ENCODE results near the gene NCBP1. TPM values are rescaled to one million over a fixed set of nuclear protein-coding genes. Genes with fewer than 3 reads are reported as not detected.
A peak's percentile ranks its signal among the peaks of the same experiment; 100 is the strongest.

Gene NCBP1
- polyA plus RNA-seq, 1 of the 3 experiments (the other 2 are of a cell fraction) = 11.3 TPM

DNA sequence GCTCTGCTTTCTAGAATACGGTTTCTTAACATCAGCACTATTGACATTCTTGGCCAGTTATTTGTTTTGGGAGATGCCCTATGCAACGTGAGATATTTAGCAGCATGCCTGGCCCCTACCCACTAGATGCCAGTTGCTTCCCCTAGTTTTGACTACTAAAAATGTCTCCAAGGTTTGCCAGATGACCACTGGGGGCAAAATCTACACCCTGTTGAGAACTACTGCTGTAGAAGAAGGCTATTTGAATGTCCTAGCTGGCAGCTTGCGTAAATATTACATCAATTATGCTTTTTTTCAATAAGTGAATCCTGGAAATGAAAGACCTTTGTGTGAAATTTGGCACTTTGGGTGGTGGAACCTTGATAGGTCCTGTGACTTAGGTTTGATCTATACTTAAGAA, 5.0 kb downstream of the NCBP1 start:
- Histone ChIP-seq H3K27me3 (ENCODE audit: insufficient read depth) (no peaks in the 10 kb centered on the region), H3K27ac (ENCODE audit: low read depth in 2 of 2, low read length in 1 of 2) (no peak overlapping the region; a peak in 1 of 4 replicates), H3K4me3 (ENCODE audit: low read depth in 2 of 2, low read length in 1 of 2) (no peak overlapping the region), H2AFZ (ENCODE audit: low read depth) (no peak overlapping the region), H4K20me1 (ENCODE audit: insufficient read depth) (peaks cover 36% of the 10 kb centered on the region), H3K36me3 (replicated peaks in 1 of 2; ENCODE audit: control insufficient read depth in 1 of 2, insufficient read depth in 2 of 2, low read length in 1 of 2) (peaks cover 29 to 55% of the 10 kb centered on the region in 2 experiments), H3K79me2 (ENCODE audit: insufficient read depth) (peaks cover 93% of the 10 kb centered on the region), H3K9me3 (no peaks in the 10 kb centered on the region), H3K4me2 (no peak overlapping the region), H3K9ac (no peak overlapping the region), H3K4me1 (ENCODE audit: control insufficient read depth in 1 of 2, insufficient read depth in 2 of 2, low read depth in 1 of 2, low read length in 1 of 2) (peaks cover 14 to 18% of the 10 kb centered on the region in 2 experiments; a peak in 2 of 4 replicates), H3F3A (replicated peaks; ENCODE audit: insufficient read depth) (peaks cover 8% of the 10 kb centered on the region), H3K9me2 (no peaks in the 10 kb centered on the region)
- CTCF ChIA-PET = interaction anchor here (0.7 to 2.2 kb wide), 5 partner anchors 8 to 23 kb away, joined by 3 to 9 read pairs (median 4); no protein-coding TSS in a partner anchor
- TF ChIP-seq, protein P1, sequence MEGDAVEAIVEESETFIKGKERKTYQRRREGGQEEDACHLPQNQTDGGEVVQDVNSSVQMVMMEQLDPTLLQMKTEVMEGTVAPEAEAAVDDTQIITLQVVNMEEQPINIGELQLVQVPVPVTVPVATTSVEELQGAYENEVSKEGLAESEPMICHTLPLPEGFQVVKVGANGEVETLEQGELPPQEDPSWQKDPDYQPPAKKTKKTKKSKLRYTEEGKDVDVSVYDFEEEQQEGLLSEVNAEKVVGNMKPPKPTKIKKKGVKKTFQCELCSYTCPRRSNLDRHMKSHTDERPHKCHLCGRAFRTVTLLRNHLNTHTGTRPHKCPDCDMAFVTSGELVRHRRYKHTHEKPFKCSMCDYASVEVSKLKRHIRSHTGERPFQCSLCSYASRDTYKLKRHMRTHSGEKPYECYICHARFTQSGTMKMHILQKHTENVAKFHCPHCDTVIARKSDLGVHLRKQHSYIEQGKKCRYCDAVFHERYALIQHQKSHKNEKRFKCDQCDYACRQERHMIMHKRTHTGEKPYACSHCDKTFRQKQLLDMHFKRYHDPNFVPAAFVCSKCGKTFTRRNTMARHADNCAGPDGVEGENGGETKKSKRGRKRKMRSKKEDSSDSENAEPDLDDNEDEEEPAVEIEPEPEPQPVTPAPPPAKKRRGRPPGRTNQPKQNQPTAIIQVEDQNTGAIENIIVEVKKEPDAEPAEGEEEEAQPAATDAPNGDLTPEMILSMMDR (IDR thresholded peaks at IDR 0.05) = peak; percentile 39
- TF ChIP-seq, protein P2, sequence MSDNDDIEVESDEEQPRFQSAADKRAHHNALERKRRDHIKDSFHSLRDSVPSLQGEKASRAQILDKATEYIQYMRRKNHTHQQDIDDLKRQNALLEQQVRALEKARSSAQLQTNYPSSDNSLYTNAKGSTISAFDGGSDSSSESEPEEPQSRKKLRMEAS (IDR thresholded peaks at IDR 0.05; ENCODE audit: low read depth) = no peak
- WGBS (ENCODE audit: low lambda C conversion rate) = 92% methylated on average over 3 of the region's 3 CpGs
- POLR2A ChIA-PET = no interaction called here
- DNase-seq = no peak

DNA sequence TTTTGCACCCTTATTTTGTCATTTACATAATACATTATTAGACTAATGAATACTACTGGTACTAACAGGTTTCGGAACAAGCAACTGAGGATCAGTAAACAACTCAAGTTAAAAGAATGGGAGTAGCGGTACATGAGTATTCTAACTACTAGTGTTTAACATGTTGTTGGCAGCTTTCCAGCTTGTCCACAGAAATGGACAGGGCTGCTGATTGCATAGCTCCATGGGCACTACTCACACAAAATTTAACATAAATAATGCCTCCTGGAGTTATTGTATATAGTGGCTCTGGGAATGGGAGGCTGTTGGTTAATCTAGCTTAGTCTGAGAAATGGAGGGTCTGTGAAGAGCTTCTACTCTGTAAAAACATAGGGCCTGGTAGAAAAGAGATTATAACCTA, 6.7 kb downstream of the NCBP1 start:
- Histone ChIP-seq H3K4me3 (ENCODE audit: low read depth in 2 of 2, low read length in 1 of 2) (no peak overlapping the region), H3K4me1 (ENCODE audit: control insufficient read depth in 1 of 2, insufficient read depth in 2 of 2, low read depth in 1 of 2, low read length in 1 of 2) (peaks cover 11 to 14% of the 10 kb centered on the region in 2 experiments; a peak in 2 of 4 replicates), H3K4me2 (no peak overlapping the region), H4K20me1 (ENCODE audit: insufficient read depth) (peaks cover 36% of the 10 kb centered on the region), H2AFZ (ENCODE audit: low read depth) (no peak overlapping the region), H3K36me3 (replicated peaks in 1 of 2; ENCODE audit: control insufficient read depth in 1 of 2, insufficient read depth in 2 of 2, low read length in 1 of 2) (peaks cover 46 to 71% of the 10 kb centered on the region in 2 experiments), H3K9me2 (no peaks in the 10 kb centered on the region), H3K27ac (ENCODE audit: low read depth in 2 of 2, low read length in 1 of 2) (no peak overlapping the region), H3K9ac (no peak overlapping the region), H3F3A (replicated peaks; ENCODE audit: insufficient read depth) (no peaks in the 10 kb centered on the region), H3K9me3 (no peaks in the 10 kb centered on the region), H3K79me2 (ENCODE audit: insufficient read depth) (peaks cover 77% of the 10 kb centered on the region), H3K27me3 (ENCODE audit: insufficient read depth) (no peaks in the 10 kb centered on the region)
- CTCF ChIA-PET = interaction anchor here (0.7 to 2.2 kb wide), 6 partner anchors 18 to 251 kb away, joined by 3 to 7 read pairs (median 4); no protein-coding TSS in a partner anchor
- POLR2A ChIA-PET = no interaction called here
- TF ChIP-seq MXI1 (IDR thresholded peaks at IDR 0.05; ENCODE audit: low read depth, low read length) (no peak), GATA2 (CRISPR knock-in tag; IDR thresholded peaks at IDR 0.05) (no peak), RCOR1 (IDR thresholded peaks at IDR 0.05; ENCODE audit: low read length) (no peak)
- no peak for DNase-seq
- WGBS (ENCODE audit: low lambda C conversion rate) = 98% methylated on average over 2 of the region's 2 CpGs

DNA sequence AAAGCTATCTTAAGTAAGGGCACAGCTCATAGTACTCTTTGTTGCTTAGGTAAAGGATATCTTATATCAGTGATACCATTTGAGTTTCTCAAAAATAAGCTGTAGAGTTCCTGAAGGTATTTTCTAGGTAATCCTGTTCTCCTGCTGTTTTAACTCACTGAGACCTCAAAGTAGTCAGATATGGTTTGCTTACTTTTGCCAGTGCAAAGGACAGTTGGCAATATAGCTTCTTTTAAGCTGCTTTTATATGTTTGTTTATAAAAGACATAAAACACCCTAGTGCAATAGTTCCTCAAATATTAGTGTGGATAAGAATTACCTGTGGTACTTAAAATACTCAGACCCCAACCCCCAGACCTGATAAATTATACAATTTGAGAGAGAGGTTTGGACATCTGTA, 12.1 kb downstream of the NCBP1 start:
- CTCF ChIA-PET = interaction anchor here (0.7 to 1.5 kb wide), 5 partner anchors 7 to 34 kb away, joined by 3 to 4 read pairs (median 4); partner anchors contain the start of gene NCBP1
- Histone ChIP-seq H2AFZ (ENCODE audit: low read depth) (no peak overlapping the region), H3K27ac (ENCODE audit: low read depth in 2 of 2, low read length in 1 of 2) (no peak overlapping the region), H3F3A (replicated peaks; ENCODE audit: insufficient read depth) (peaks cover 2% of the 10 kb centered on the region), H3K79me2 (ENCODE audit: insufficient read depth) (peaks cover 25% of the 10 kb centered on the region), H3K27me3 (ENCODE audit: insufficient read depth) (no peaks in the 10 kb centered on the region), H3K4me3 (ENCODE audit: low read depth in 2 of 2, low read length in 1 of 2) (no peak overlapping the region), H3K36me3 (replicated peaks in 1 of 2; ENCODE audit: control insufficient read depth in 1 of 2, insufficient read depth in 2 of 2, low read length in 1 of 2) (peaks cover 83 to 93% of the 10 kb centered on the region in 2 experiments), H3K9ac (no peak overlapping the region), H3K4me1 (ENCODE audit: control insufficient read depth in 1 of 2, insufficient read depth in 2 of 2, low read depth in 1 of 2, low read length in 1 of 2) (no peaks in the 10 kb centered on the region; a peak in 1 of 4 replicates), H3K4me2 (no peak overlapping the region), H3K9me2 (no peaks in the 10 kb centered on the region), H4K20me1 (ENCODE audit: insufficient read depth) (no peaks in the 10 kb centered on the region), H3K9me3 (no peaks in the 10 kb centered on the region)
- TF ChIP-seq, protein P3, sequence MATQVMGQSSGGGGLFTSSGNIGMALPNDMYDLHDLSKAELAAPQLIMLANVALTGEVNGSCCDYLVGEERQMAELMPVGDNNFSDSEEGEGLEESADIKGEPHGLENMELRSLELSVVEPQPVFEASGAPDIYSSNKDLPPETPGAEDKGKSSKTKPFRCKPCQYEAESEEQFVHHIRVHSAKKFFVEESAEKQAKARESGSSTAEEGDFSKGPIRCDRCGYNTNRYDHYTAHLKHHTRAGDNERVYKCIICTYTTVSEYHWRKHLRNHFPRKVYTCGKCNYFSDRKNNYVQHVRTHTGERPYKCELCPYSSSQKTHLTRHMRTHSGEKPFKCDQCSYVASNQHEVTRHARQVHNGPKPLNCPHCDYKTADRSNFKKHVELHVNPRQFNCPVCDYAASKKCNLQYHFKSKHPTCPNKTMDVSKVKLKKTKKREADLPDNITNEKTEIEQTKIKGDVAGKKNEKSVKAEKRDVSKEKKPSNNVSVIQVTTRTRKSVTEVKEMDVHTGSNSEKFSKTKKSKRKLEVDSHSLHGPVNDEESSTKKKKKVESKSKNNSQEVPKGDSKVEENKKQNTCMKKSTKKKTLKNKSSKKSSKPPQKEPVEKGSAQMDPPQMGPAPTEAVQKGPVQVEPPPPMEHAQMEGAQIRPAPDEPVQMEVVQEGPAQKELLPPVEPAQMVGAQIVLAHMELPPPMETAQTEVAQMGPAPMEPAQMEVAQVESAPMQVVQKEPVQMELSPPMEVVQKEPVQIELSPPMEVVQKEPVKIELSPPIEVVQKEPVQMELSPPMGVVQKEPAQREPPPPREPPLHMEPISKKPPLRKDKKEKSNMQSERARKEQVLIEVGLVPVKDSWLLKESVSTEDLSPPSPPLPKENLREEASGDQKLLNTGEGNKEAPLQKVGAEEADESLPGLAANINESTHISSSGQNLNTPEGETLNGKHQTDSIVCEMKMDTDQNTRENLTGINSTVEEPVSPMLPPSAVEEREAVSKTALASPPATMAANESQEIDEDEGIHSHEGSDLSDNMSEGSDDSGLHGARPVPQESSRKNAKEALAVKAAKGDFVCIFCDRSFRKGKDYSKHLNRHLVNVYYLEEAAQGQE (IDR thresholded peaks at IDR 0.05; ENCODE audit: low read depth, low read length) = no peak
- TF ChIP-seq RAD21 (IDR thresholded peaks at IDR 0.05; ENCODE audit: low read length) = no peak
- TF ChIP-seq, protein P4, sequence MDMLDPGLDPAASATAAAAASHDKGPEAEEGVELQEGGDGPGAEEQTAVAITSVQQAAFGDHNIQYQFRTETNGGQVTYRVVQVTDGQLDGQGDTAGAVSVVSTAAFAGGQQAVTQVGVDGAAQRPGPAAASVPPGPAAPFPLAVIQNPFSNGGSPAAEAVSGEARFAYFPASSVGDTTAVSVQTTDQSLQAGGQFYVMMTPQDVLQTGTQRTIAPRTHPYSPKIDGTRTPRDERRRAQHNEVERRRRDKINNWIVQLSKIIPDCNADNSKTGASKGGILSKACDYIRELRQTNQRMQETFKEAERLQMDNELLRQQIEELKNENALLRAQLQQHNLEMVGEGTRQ (IDR thresholded peaks at IDR 0.05; ENCODE audit: borderline replicate concordance, low read depth, low read length) = no peak
- TF ChIP-seq, protein P5, sequence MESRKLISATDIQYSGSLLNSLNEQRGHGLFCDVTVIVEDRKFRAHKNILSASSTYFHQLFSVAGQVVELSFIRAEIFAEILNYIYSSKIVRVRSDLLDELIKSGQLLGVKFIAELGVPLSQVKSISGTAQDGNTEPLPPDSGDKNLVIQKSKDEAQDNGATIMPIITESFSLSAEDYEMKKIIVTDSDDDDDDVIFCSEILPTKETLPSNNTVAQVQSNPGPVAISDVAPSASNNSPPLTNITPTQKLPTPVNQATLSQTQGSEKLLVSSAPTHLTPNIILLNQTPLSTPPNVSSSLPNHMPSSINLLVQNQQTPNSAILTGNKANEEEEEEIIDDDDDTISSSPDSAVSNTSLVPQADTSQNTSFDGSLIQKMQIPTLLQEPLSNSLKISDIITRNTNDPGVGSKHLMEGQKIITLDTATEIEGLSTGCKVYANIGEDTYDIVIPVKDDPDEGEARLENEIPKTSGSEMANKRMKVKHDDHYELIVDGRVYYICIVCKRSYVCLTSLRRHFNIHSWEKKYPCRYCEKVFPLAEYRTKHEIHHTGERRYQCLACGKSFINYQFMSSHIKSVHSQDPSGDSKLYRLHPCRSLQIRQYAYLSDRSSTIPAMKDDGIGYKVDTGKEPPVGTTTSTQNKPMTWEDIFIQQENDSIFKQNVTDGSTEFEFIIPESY (IDR thresholded peaks at IDR 0.05; ENCODE audit: borderline replicate concordance, low read depth) = no peak
- POLR2A ChIA-PET = interaction anchor here (0.5 kb wide), 1 partner anchor 32 kb away, joined by 4 read pairs; no protein-coding TSS in a partner anchor
- DNase-seq = no peak

Measured in SK-N-SH (cell line).